Small intestine (tissue), 16 donors: Measurements from ENCODE around the gene ATP7A. TPM values are rescaled to one million over a fixed set of nuclear protein-coding genes. Genes with fewer than 3 reads are reported as not detected.
A peak's percentile ranks its signal among the peaks of the same experiment; 100 is the strongest.
"Not testable (repeated sequence)": the region's sequence is repeated elsewhere in the genome, so short reads cannot be mapped to it uniquely, and the experiment has no call there.

ENCODE experiments used
- DNase-seq, 2 donors: peaks; one replicate each; pipeline versions ENCODE4 v3.0.0 to v3.0.0-alpha.2; 2013
- FAIRE-seq: peaks from 2 replicates; lab custom pipeline; 2012; peaks lifted over from hg19 to GRCh38; lab: Jason Lieb, UNC
- H3K27ac ChIP-seq, 3 donors: one replicate each; pipeline ENCODE4 v1.5.1; 2013; ENCODE audit warnings: low read length in 2 of 3, mild to moderate bottlenecking in 2 of 3, control low read depth in 1 of 3, inconsistent platforms in 1 of 3, low read depth in 1 of 3, moderate library complexity in 1 of 3
- H3K27me3 ChIP-seq, 3 donors: one replicate each; pipeline ENCODE4 v1.6.1; 2013; ENCODE audit warnings: low read length in 3 of 3, inconsistent platforms in 1 of 3; ENCODE audit not compliant: control insufficient read depth in 3 of 3, insufficient read depth in 3 of 3
- H3K36me3 ChIP-seq, 3 donors: one replicate each; pipeline ENCODE4 v1.6.1; 2013; ENCODE audit warnings: low read length in 3 of 3, inconsistent platforms in 1 of 3, low read depth in 1 of 3, mild to moderate bottlenecking in 1 of 3, moderate library complexity in 1 of 3; ENCODE audit not compliant: control insufficient read depth in 3 of 3, insufficient read depth in 2 of 3
- H3K4me1 ChIP-seq, 3 donors: one replicate each; pipeline ENCODE4 v1.6.1; 2013; ENCODE audit warnings: low read length in 2 of 3, inconsistent platforms in 1 of 3, low read depth in 1 of 3, mild to moderate bottlenecking in 1 of 3, moderate library complexity in 1 of 3; ENCODE audit not compliant: control insufficient read depth in 3 of 3, insufficient read depth in 2 of 3
- H3K4me3 ChIP-seq, 3 donors: one replicate each; pipeline ENCODE4 v1.5.1; 2013; ENCODE audit warnings: low read length in 3 of 3, control low read depth in 1 of 3, inconsistent platforms in 1 of 3, low read depth in 1 of 3, mild to moderate bottlenecking in 1 of 3, moderate library complexity in 1 of 3
- H3K9me3 ChIP-seq, 2 donors: one replicate each; pipeline ENCODE4 v1.6.1; 2013; ENCODE audit warnings: low read depth in 1 of 2, low read length in 1 of 2; ENCODE audit not compliant: control insufficient read depth in 2 of 2, insufficient read depth in 1 of 2
- WGBS, 3 donors: extraction: QIAGEN DNeasy Blood & Tissue Kit; methylation state at CpG; one replicate each; pipeline ENCODE4 v1.1.7; 2013; 5-methylcytosine and 5-hydroxymethylcytosine counted together
- long read RNA-seq, 10 donors: transcript quantifications; one replicate each; lab custom pipeline, GENCODE V29; 2026
- polyA plus RNA-seq, 4 donors: library from polyadenylated mRNA; stranded (reverse) in 3 of 4; unstranded in 1 of 4; fragments of 200-250 nt in 3 of 4; fragments of 120-200 nt in 1 of 4; gene quantifications; one replicate each; pipeline versions ENCODE4 v1.2.1 to v1.2.3, GENCODE V29; 2013
- donor health status: healthy with polysubstance abuse.
- donor health status: control.
- donor health status: control.
- donor health status: Bipolar disorder and iron deficiency.
- donor health status: healthy.

ATP7A gene
- 1 to 10 TPM in 3 of 4 donors, under 1 TPM in 1; 0.81 to 9.2 (median 1.8) TPM for polyA plus RNA-seq
- long read RNA-seq, donor 1, result 0 reads
- long read RNA-seq, donor 2, result 0 reads
- long read RNA-seq, donor 3, result 0 reads
- long read RNA-seq, donor 4, result 0 reads
- long read RNA-seq, donor 5, result 0 reads
- long read RNA-seq, donor 6, result 0 reads
- long read RNA-seq, donor 7, result 0 reads
- long read RNA-seq, donor 8, result 0 reads
- long read RNA-seq, donor 9, result 0 reads
- long read RNA-seq, donor 10, result 0 reads

- FAIRE-seq (no peak), DNase-seq (peak; percentile 87 to 91)
- peak within 1 kb of the TSS; percentile 30 to 77 (median 43) for H3K4me3 ChIP-seq
- H3K9me3 ChIP-seq, result no peaks in the 10 kb centered on the region
- no peaks in the 10 kb centered on the region for H3K27me3 ChIP-seq
- peaks cover 0 to 2% (median 0%) of the 10 kb centered on the region in 3 donors for H3K36me3 ChIP-seq
- 1 to 40% (median 7%) methylated on average over 29 to 36 of the region's 36 CpGs for WGBS, 3 donors
- peak within 1 kb of the TSS; percentile 50 to 97 (median 88) for H3K27ac ChIP-seq
- no peaks in the 10 kb centered on the region for H3K4me1 ChIP-seq
Observed at GRCh38 chrX:77910108-77910840, at the start of gene ATP7A. ATP7A (plus strand) TSS chrX:77910693; CDS start chrX:77971642, 60,949 bp downstream.

GRCh38 chrX:77875372-77875771 is 35.1 kb upstream of the ATP7A start:
- 93 to 98% (median 95%) methylated on average over 8 of the region's 8 CpGs for WGBS, 3 donors
- Histone ChIP-seq H3K9me3 (no peaks in the 10 kb centered on the region), H3K36me3 (peaks cover 0 to 4% (median 0%) of the 10 kb centered on the region in 3 donors), H3K27me3 (no peaks in the 10 kb centered on the region), H3K27ac (no peak overlapping the region), H3K4me3 (no peak overlapping the region), H3K4me1 (no peaks in the 10 kb centered on the region)
- no peak for DNase-seq
- FAIRE-seq, result no peak

GRCh38 chrX:77881418-77881817 is 29.1 kb upstream of the ATP7A start:
- WGBS, 3 donors, result 84 to 95% (median 86%) methylated on average over 3 to 4 of the region's 4 CpGs

GRCh38 chrX:77892887-77893286 is 17.6 kb upstream of the ATP7A start:
- H3K4me1 ChIP-seq, result no peaks in the 10 kb centered on the region
- H3K4me3 ChIP-seq, result no peak overlapping the region
- no peaks in the 10 kb centered on the region for H3K9me3 ChIP-seq
- no peak for DNase-seq
- H3K27ac ChIP-seq, result no peak overlapping the region
- no peaks in the 10 kb centered on the region for H3K27me3 ChIP-seq
- WGBS, 3 donors, result 80 to 94% (median 88%) methylated on average over 2 of the region's 2 CpGs
- peaks cover 0 to 2% (median 0%) of the 10 kb centered on the region in 3 donors for H3K36me3 ChIP-seq
- no peak for FAIRE-seq

More at GRCh38 chrX:77881418-77881817, 29.1 kb upstream of the ATP7A start:
- not testable (repeated sequence) for H3K36me3 ChIP-seq, FAIRE-seq, H3K27me3 ChIP-seq, DNase-seq, H3K4me1 ChIP-seq, H3K27ac ChIP-seq, H3K9me3 ChIP-seq, H3K4me3 ChIP-seq

- Histone ChIP-seq H3K27me3 (no peaks in the 10 kb centered on the region), H3K4me3 (peak overlapping the region in 2 of 3 donors; percentile 7 to 30), H3K27ac (no peak overlapping the region)
Observed at GRCh38 chrX:77893713-77894112, 16.8 kb upstream of the ATP7A start.

GRCh38 chrX:77894921-77895886 is 15.3 kb upstream of the ATP7A start, which contains the start of gene MAGT1:
MAGT1 (minus strand) TSS chrX:77895435; CDS start chrX:77895410, 25 bp downstream.
- Histone ChIP-seq H3K27me3 (no peaks in the 10 kb centered on the region), H3K4me1 (no peaks in the 10 kb centered on the region), H3K27ac (peak within 1 kb of the TSS; percentile 84 to 99 (median 98)), H3K4me3 (peak within 1 kb of the TSS; percentile 46 to 86 (median 54)), H3K36me3 (peaks cover 0 to 2% (median 0%) of the 10 kb centered on the region in 3 donors), H3K9me3 (no peaks in the 10 kb centered on the region)
- DNase-seq, result peak; percentile 95 to 96
- WGBS, 3 donors, result 0 to 43% (median 12%) methylated on average over 43 to 49 of the region's 49 CpGs
- FAIRE-seq, result peak; percentile 79

More at GRCh38 chrX:77893713-77894112, 16.8 kb upstream of the ATP7A start:
- H3K36me3 ChIP-seq, result peaks cover 0 to 2% (median 0%) of the 10 kb centered on the region in 3 donors
- DNase-seq, result no peak
- H3K4me1 ChIP-seq, result no peaks in the 10 kb centered on the region
- no peaks in the 10 kb centered on the region for H3K9me3 ChIP-seq
- 23 to 66% (median 45%) methylated on average over 10 of the region's 10 CpGs for WGBS, 3 donors
- no peak for FAIRE-seq

GRCh38 chrX:77899081-77899828 is 11.2 kb upstream of the ATP7A start, which contains the start of gene COX7B:
COX7B (plus strand) TSS chrX:77899468; CDS start chrX:77899554, 86 bp downstream.
- WGBS, 3 donors, result 0 to 40% (median 11%) methylated on average over 28 of the region's 28 CpGs
- Histone ChIP-seq H3K36me3 (peaks cover 0 to 8% (median 0%) of the 10 kb centered on the region in 3 donors), H3K27ac (peak within 1 kb of the TSS; percentile 53 to 99 (median 98)), H3K9me3 (peaks cover 0 to 3% of the 10 kb centered on the region in 2 donors), H3K4me3 (peak within 1 kb of the TSS; percentile 13 to 84 (median 60)), H3K4me1 (no peaks in the 10 kb centered on the region), H3K27me3 (no peaks in the 10 kb centered on the region)
- DNase-seq (peak; percentile 94 to 95), FAIRE-seq (peak; percentile 74)
